H9 (cell line): ENCODE data around the gene NSUN2. TPM values are rescaled to one million over a fixed set of nuclear protein-coding genes. Genes with fewer than 3 reads are reported as not detected.

Experiments
- DNase-seq: peaks from one replicate; pipeline ENCODE4 v3.0.0-alpha.2; 2017
- H2AFZ ChIP-seq: one replicate; pipeline ENCODE4 v1.6.1; 2013; ENCODE audit warnings: mild to moderate bottlenecking, low read length, control low read depth, moderate library complexity
- H2AK5ac ChIP-seq: 2 replicates; pipeline ENCODE4 v1.6.1; 2013; ENCODE audit warnings: low read length, control low read depth, mixed read lengths; ENCODE audit not compliant: insufficient read length
- H2BK120ac ChIP-seq: one replicate; pipeline ENCODE4 v1.6.1; 2013; ENCODE audit warnings: low read depth, mild to moderate bottlenecking, low read length, control low read depth, inconsistent platforms; ENCODE audit not compliant: poor library complexity, severe bottlenecking
- H2BK12ac ChIP-seq: 2 replicates; pipeline ENCODE4 v1.6.1; 2013; ENCODE audit warnings: low read length, control low read depth, mixed read lengths, low read depth; ENCODE audit not compliant: insufficient read length
- H2BK15ac ChIP-seq: 2 replicates; pipeline ENCODE4 v1.6.1; 2013; ENCODE audit warnings: low read depth, low read length, control low read depth
- H2BK20ac ChIP-seq: one replicate; pipeline ENCODE4 v1.6.1; 2013; ENCODE audit warnings: low read depth, mild to moderate bottlenecking, low read length, control low read depth, inconsistent platforms; ENCODE audit not compliant: poor library complexity, severe bottlenecking
- H2BK5ac ChIP-seq: 2 replicates; pipeline ENCODE4 v1.6.1; 2013; ENCODE audit warnings: low read length, control low read depth, mixed read lengths; ENCODE audit not compliant: insufficient read length
- H3K14ac ChIP-seq: 2 replicates; pipeline ENCODE4 v1.6.1; 2013; ENCODE audit warnings: low read length, control low read depth; ENCODE audit not compliant: insufficient read depth
- H3K18ac ChIP-seq: 2 replicates; pipeline ENCODE4 v1.6.1; 2013; ENCODE audit warnings: low read depth, mild to moderate bottlenecking, mixed read lengths, low read length, control low read depth; ENCODE audit not compliant: insufficient read length
- H3K23ac ChIP-seq: 2 replicates; pipeline ENCODE4 v1.6.1; 2013; ENCODE audit warnings: low read length, control low read depth, mixed read lengths, low read depth; ENCODE audit not compliant: insufficient read length
- H3K23me2 ChIP-seq: 2 replicates; pipeline ENCODE4 v1.6.1; 2013; ENCODE audit warnings: low read depth, mild to moderate bottlenecking, mixed read lengths, low read length, control low read depth; ENCODE audit not compliant: insufficient read length, poor library complexity, severe bottlenecking
- H3K27ac ChIP-seq: 2 replicates; pipeline ENCODE4 v1.5.1; 2013; ENCODE audit warnings: low read length, control low read depth, mixed read lengths, low read depth; ENCODE audit not compliant: insufficient read length
- H3K27me3 ChIP-seq: 2 replicates; pipeline ENCODE4 v1.6.1; 2013; ENCODE audit warnings: low read length, control low read depth, inconsistent platforms; ENCODE audit not compliant: insufficient read depth
- H3K4ac ChIP-seq: 2 replicates; pipeline ENCODE4 v1.6.1; 2013; ENCODE audit warnings: low read depth, mild to moderate bottlenecking, control low read depth, inconsistent platforms, low read length, moderate library complexity
- H3K4me1 ChIP-seq: 2 replicates; pipeline ENCODE4 v1.6.1; 2013; ENCODE audit warnings: low read length, control low read depth, inconsistent platforms; ENCODE audit not compliant: insufficient read depth
- H3K4me2 ChIP-seq: 2 replicates; pipeline ENCODE4 v1.6.1; 2013; ENCODE audit warnings: low read length, control low read depth, mixed read lengths; ENCODE audit not compliant: insufficient read length, insufficient read depth
- H3K56ac ChIP-seq: 2 replicates; pipeline ENCODE4 v1.6.1; 2013; ENCODE audit warnings: low read depth, mild to moderate bottlenecking, mixed read lengths, low read length, control low read depth; ENCODE audit not compliant: insufficient read length
- H3K79me1 ChIP-seq: 2 replicates; pipeline ENCODE4 v1.6.1; 2013; ENCODE audit warnings: low read depth, mild to moderate bottlenecking, moderate library complexity, low read length, control low read depth, inconsistent platforms; ENCODE audit not compliant: insufficient read depth, poor library complexity, severe bottlenecking
- H3K79me2 ChIP-seq: 2 replicates; pipeline ENCODE4 v1.6.1; 2013; ENCODE audit warnings: low read length, control low read depth, inconsistent platforms; ENCODE audit not compliant: insufficient read depth
- H3K9ac ChIP-seq: 2 replicates; pipeline ENCODE4 v1.6.1; 2013; ENCODE audit warnings: low read length, control low read depth, mixed read lengths; ENCODE audit not compliant: insufficient read length; ENCODE audit errors: extremely low read depth
- H3K9me3 ChIP-seq: one replicate; pipeline ENCODE4 v1.6.1; 2013; ENCODE audit warnings: low read depth, low read length, inconsistent platforms; ENCODE audit not compliant: control insufficient read depth
- H3T11ph ChIP-seq: one replicate; pipeline ENCODE4 v1.6.1; 2013; ENCODE audit warnings: mild to moderate bottlenecking, low read length, control low read depth, inconsistent platforms
- H4K20me1 ChIP-seq: one replicate; pipeline ENCODE4 v1.6.1; 2013; ENCODE audit not compliant: control insufficient read depth, insufficient read length, insufficient read depth
- H4K5ac ChIP-seq: 2 replicates; pipeline ENCODE4 v1.6.1; 2013; ENCODE audit warnings: low read depth, mild to moderate bottlenecking, mixed read lengths, low read length, control low read depth; ENCODE audit not compliant: insufficient read length
- H4K8ac ChIP-seq: replicated peaks from 2 replicates; pipeline ENCODE4 v1.6.1; 2013; ENCODE audit warnings: low read length, control low read depth, mixed read lengths, low read depth; ENCODE audit not compliant: insufficient read length
- H4K91ac ChIP-seq: 2 replicates; pipeline ENCODE4 v1.6.1; 2013; ENCODE audit warnings: low read depth, mild to moderate bottlenecking, moderate library complexity, mixed read lengths, low read length, control low read depth; ENCODE audit not compliant: insufficient read length
- H3K27ac Mint-ChIP-seq, 3 experiments: 2 replicates in 2 of 3; 3 replicates in 1 of 3; pipeline ENCODE4 v1.8.0; 2020 to 2021; ENCODE audit warnings: mixed read lengths in 3 of 3, mild to moderate bottlenecking in 1 of 3, moderate library complexity in 1 of 3
- H3K27me3 Mint-ChIP-seq: 2 replicates; pipeline ENCODE4 v1.8.0; 2021; ENCODE audit warnings: low read depth, mild to moderate bottlenecking, moderate library complexity, mixed read lengths
- H3K36me3 Mint-ChIP-seq, 3 experiments: 2 replicates in 2 of 3; 3 replicates in 1 of 3; pipeline ENCODE4 v1.8.0; 2020 to 2021; ENCODE audit warnings: low read depth in 3 of 3, mixed read lengths in 3 of 3; ENCODE audit not compliant: insufficient read depth in 1 of 3
- H3K4me1 Mint-ChIP-seq, 2 experiments: 2 replicates each; pipeline ENCODE4 v1.8.0; 2020; ENCODE audit warnings: mixed read lengths in 2 of 2
- H3K4me3 Mint-ChIP-seq, 2 experiments: 2 replicates in 1 of 2; 3 replicates in 1 of 2; pipeline ENCODE4 v1.8.0; 2020 to 2021; ENCODE audit warnings: mild to moderate bottlenecking in 2 of 2, mixed read lengths in 2 of 2, moderate library complexity in 1 of 2
- H3K9me3 Mint-ChIP-seq, 2 experiments: 2 replicates in 1 of 2; 3 replicates in 1 of 2; pipeline ENCODE4 v1.8.0; 2020; ENCODE audit warnings: mild to moderate bottlenecking in 2 of 2, mixed read lengths in 2 of 2, moderate library complexity in 1 of 2
- WGBS: extraction: QIAGEN DNeasy Blood & Tissue Kit; methylation state at CpG from one replicate; pipeline ENCODE4 v1.1.7; 2013; ENCODE audit warnings: missing lambda C conversion rate, low lambda C conversion rate, mixed read lengths; ENCODE audit not compliant: insufficient read length; ENCODE audit errors: extremely low coverage; 5-methylcytosine and 5-hydroxymethylcytosine counted together
- total RNA-seq: library from RNA; stranded (reverse); gene quantifications from 2 replicates; pipeline ENCODE4 v1.2.1, GENCODE V29; 2021
- TF ChIP-seq, protein P1 (sequence below): fragments of 200-600 bp; sonication (generic); conservative IDR thresholded peaks from 3 replicates; pipeline ENCODE4 v1.8.0; 2021; ENCODE audit warnings: antibody characterized with exemption, mild to moderate bottlenecking

The NSUN2 gene
- total RNA-seq, 1 experiment from 2014 or later, result 115 TPM

DNA sequence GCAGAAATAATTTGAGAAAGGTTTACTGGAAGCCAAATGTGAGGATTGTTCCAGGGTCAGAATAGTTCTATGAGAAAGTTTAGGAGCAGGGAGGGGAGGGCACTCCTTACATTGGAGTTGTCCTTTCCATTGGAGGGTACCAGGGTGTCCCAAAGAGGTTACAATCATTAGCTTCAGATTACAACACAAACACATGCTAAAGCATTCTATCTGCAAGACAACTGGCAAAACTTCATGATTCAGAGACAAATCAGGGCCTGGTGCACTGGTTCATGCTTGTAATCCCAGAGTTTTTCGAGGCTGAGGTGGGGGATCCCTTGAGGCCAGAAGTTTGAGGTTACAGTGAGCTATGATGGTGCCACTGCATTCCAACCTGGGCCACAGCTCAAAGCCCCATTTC lies 51.8 kb downstream of the NSUN2 start:
- H3K36me3 Mint-ChIP-seq, result 0 out of 7 replicates have a peak, but pooled peaks cover 0 to 8% (median 0%) of the 10 kb centered on the region in 3 experiments
- Histone ChIP-seq H3K9ac (no peak overlapping the region), H4K20me1 (no peaks in the 10 kb centered on the region), H2BK12ac (no peak overlapping the region), H3K27ac (no peak overlapping the region), H2BK120ac (no peak overlapping the region), H2BK5ac (no peak overlapping the region), H2AFZ (no peak overlapping the region), H3K18ac (no peak overlapping the region), H3T11ph (no peak overlapping the region), H4K5ac (no peak overlapping the region), H3K4ac (no peak overlapping the region), H3K79me1 (no peaks in the 10 kb centered on the region), H2AK5ac (no peak overlapping the region), H2BK15ac (no peak overlapping the region), H4K91ac (no peak overlapping the region), H3K9me3 (no peaks in the 10 kb centered on the region), H4K8ac (no peak overlapping the region), H3K23me2 (peaks cover 5% of the 10 kb centered on the region), H3K27me3 (peaks cover 5% of the 10 kb centered on the region; the same call in 1 of the 2 replicates), H3K23ac (no peak overlapping the region), H3K79me2 (no peaks in the 10 kb centered on the region), H3K56ac (no peak overlapping the region), H3K14ac (no peak overlapping the region), H3K4me2 (no peak overlapping the region), H2BK20ac (no peak overlapping the region), H3K4me1 (peaks cover 4% of the 10 kb centered on the region; the same call in 1 of the 2 replicates)
- TF ChIP-seq, protein P1, sequence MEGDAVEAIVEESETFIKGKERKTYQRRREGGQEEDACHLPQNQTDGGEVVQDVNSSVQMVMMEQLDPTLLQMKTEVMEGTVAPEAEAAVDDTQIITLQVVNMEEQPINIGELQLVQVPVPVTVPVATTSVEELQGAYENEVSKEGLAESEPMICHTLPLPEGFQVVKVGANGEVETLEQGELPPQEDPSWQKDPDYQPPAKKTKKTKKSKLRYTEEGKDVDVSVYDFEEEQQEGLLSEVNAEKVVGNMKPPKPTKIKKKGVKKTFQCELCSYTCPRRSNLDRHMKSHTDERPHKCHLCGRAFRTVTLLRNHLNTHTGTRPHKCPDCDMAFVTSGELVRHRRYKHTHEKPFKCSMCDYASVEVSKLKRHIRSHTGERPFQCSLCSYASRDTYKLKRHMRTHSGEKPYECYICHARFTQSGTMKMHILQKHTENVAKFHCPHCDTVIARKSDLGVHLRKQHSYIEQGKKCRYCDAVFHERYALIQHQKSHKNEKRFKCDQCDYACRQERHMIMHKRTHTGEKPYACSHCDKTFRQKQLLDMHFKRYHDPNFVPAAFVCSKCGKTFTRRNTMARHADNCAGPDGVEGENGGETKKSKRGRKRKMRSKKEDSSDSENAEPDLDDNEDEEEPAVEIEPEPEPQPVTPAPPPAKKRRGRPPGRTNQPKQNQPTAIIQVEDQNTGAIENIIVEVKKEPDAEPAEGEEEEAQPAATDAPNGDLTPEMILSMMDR, result no peak
- peaks cover 76% of the 10 kb centered on the region for H3K27me3 Mint-ChIP-seq
- DNase-seq, result no peak
- no peak overlapping the region for H3K27ac Mint-ChIP-seq
- no peak overlapping the region for H3K4me3 Mint-ChIP-seq
- WGBS, result no CpG with 5 or more reads among the region's 1 CpG
- H3K4me1 Mint-ChIP-seq, result peaks cover 9 to 11% of the 10 kb centered on the region in 2 experiments
- H3K9me3 Mint-ChIP-seq, result peaks cover 17 to 19% of the 10 kb centered on the region in 2 experiments
